Hair follicle dermal papilla cell (primary cell): ENCODE measurements around the gene SFXN3. TPM values are rescaled to one million over a fixed set of nuclear protein-coding genes. Genes with fewer than 3 reads are reported as not detected.

Experiments used
- total RNA-seq: library from RNA; depleted of rRNA; stranded (reverse); fragments of >200 nt; gene quantifications from 2 replicates; pipeline ENCODE4 v1.2.3, GENCODE V29; 2012

The SFXN3 gene, protein sequence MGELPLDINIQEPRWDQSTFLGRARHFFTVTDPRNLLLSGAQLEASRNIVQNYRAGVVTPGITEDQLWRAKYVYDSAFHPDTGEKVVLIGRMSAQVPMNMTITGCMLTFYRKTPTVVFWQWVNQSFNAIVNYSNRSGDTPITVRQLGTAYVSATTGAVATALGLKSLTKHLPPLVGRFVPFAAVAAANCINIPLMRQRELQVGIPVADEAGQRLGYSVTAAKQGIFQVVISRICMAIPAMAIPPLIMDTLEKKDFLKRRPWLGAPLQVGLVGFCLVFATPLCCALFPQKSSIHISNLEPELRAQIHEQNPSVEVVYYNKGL
- total RNA-seq = 113 and 121 TPM in 2 replicates

DNA sequence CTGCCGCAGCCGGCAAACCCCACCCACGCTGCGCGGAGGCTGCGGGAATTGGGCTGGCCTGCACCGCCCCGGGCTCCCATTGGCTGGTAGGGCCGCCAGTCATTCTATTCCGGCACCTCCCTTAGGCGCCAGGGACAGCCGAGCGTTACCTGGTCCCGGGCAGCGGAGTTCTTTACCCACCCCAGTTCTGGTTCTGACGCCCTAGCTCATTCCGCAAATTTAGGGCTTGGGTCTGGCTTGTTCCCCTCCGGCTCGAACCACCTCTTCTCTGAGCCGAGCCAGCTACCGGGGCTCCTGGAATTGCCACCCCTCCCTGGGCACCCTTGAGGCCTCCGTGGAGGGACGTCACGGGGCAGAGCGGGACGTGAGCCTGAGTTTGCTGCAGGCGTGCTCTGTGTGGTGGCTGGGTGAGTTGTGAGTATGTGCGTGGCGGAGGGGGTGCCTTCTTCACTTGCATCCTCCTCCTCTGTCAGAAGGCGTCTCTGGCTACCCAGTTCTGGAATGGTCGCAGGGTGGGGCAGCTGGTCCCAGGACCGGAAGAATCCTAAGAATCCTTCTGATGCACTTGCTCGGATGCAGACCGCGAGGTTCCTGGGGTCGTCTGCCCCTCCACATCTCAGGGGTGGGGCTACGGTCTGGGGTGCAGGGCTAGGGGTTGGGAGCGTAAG lies at the start of gene SFXN3, which contains the start of gene PDZD7:
Gene SFXN3 (plus strand): TSS at position 107 of the 668 bp plus-strand sequence. CDS start 3,461 bp downstream, outside the sequence.
Gene PDZD7 (minus strand): TSS at position 2 of the 668 bp plus-strand sequence. CDS start 910 bp downstream, outside the sequence.

DNA sequence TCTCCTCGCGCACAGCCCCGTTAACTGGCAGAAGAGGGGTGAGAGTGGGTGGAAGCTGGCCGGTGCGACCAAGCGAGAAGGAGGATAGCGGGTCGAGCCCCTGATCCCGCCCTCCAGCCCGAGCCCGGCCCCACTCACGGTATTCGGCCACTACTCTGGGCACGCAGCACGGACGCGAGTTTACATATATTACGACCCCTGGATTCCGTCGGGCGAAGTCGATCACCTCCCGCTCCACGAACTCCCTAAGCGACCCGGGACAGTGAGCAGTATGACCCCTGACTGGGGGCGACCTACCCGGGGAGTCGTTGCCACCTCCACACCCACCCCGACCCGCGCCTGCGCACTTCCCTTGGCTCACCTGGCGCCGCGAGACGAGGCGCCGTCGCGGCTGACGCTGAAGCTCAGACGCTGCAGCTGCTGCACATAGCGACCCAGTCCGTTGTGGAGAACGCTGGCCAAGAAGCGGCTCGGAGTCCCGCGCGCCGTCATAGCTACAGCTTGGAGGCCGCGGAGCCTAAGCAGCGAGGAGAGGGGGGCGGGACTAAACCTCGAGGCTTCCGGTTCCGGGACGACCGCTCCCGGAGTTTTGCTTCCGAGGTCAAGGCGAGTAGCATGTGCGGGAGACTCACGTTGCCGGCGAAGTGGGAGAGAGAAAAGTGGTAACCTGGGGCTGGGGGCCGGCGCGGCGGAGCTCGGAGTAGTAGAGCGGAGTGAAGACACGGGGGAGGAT lies 43.9 kb upstream of the SFXN3 start, which contains the start of the genes MRPL43 and TWNK:
Gene MRPL43 (minus strand): TSS at position 546 of the 733 bp plus-strand sequence. CDS start 54 bp downstream, at position 492.
Gene TWNK (plus strand): TSS at position 592 of the 733 bp plus-strand sequence. CDS start 668 bp downstream, outside the sequence.

DNA sequence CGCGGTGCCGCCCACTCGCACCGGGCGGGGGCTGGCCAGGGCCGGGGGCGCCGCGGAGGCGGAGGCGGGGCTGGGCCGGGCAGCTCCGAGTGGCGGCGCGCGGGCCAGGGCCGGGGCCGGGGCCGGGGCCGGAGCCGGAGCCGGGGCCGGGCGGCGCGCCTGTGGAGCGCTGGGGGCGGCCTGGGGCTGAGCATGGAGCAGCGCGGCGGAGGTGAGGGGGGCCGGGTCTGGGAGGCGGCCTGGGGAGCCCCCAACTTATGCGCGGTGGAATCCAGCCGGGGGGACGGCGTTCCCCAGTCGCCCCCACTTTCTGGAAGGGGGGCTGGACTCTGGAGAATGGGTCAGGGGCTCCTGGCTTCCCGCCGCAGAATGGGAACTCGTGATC lies 31.3 kb upstream of the SFXN3 start, which contains the start of gene LZTS2:
Gene LZTS2 (plus strand): TSS at position 67 of the 385 bp plus-strand sequence. CDS start 2,731 bp downstream, outside the sequence.

DNA sequence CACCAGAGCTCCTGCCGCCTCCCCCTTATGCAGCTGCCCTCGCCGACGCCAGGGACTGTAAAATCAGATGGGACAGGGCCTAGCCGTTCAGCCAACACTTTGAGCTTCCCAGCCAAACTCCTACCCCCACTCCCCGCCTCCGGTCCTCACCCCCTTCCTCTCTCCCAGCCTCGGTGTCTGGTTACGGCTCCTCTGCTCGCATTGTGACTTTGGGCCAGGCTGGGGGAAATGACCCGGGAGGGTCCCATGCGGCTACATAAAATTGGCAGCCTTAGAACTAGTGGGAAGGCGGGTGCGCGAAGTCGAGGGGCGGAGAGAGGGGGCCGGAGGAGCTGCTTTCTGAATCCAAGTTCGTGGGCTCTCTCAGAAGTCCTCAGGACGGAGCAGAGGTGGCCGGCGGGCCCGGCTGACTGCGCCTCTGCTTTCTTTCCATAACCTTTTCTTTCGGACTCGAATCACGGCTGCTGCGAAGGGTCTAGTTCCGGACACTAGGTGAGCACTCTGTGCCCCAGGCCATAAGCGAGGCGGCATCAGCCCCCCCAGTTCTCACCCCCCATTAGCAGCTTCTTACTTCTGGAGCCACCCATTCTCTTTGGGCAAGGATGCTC lies 30.7 kb downstream of the SFXN3 start, which contains the start of gene KAZALD1:
Gene KAZALD1 (plus strand): TSS at position 366 of the 608 bp plus-strand sequence. CDS start 604 bp downstream, outside the sequence.

Other genes with a start within 250 kb of the SFXN3 start
- gene SLF2, start 118.3 kb upstream of the SFXN3 start, total RNA-seq = 28.8 and 34.7 TPM in 2 replicates
- gene SEMA4G, start 61.7 kb upstream of the SFXN3 start, total RNA-seq = 0.85 and 1.8 TPM in 2 replicates
- gene MRPL43, start 43.7 kb upstream of the SFXN3 start, total RNA-seq = 57.1 and 58.2 TPM in 2 replicates
- gene TWNK, start 43.7 kb upstream of the SFXN3 start, total RNA-seq = 3.0 and 5.2 TPM in 2 replicates
- gene LZTS2, start 31.4 kb upstream of the SFXN3 start, total RNA-seq = 122 and 130 TPM in 2 replicates
- 1.5 and 2.1 TPM in 2 replicates for gene PDZD7, start 105 bp upstream of the SFXN3 start, total RNA-seq
- 9.1 and 9.7 TPM in 2 replicates for gene KAZALD1, start 30.8 kb downstream of the SFXN3 start, total RNA-seq
- gene TLX1, start 100.1 kb downstream of the SFXN3 start, total RNA-seq = not detected in 2 replicates
- gene LBX1, start 198.2 kb downstream of the SFXN3 start, total RNA-seq = not detected in 2 replicates